BE2C (cell line): ENCODE measurements around the gene DCAF15.

Experiments used
- DNase-seq: peaks from one replicate; pipeline ENCODE4 v3.0.0-alpha.2; 2020
- H3K27me3 ChIP-seq: fragments of 250-450 bp; sonication (Bioruptor Pico); 2 replicates; pipeline ENCODE4 v1.5.1; 2020; ENCODE audit warnings: mild to moderate bottlenecking
- H3K36me3 ChIP-seq: fragments of 250-450 bp; sonication (Bioruptor Pico); 2 replicates; pipeline ENCODE4 v1.5.1; 2020; ENCODE audit warnings: mild to moderate bottlenecking
- H3K4me1 ChIP-seq: fragments of 250-450 bp; sonication (Bioruptor Pico); 2 replicates; pipeline ENCODE4 v1.5.1; 2020
- H3K4me3 ChIP-seq: 2 replicates; pipeline ENCODE4 v1.5.1; 2011; ENCODE audit warnings: low read depth, low read length
- H3K9me3 ChIP-seq: fragments of 250-450 bp; sonication (Bioruptor Pico); 2 replicates; pipeline ENCODE4 v1.5.1; 2020
- CTCF ChIP-seq: IDR thresholded peaks from 2 replicates; pipeline ENCODE4 v1.5.1; 2012; ENCODE audit warnings: mild to moderate bottlenecking, low read depth, low read length

The DCAF15 gene

GRCh38 chr19:13996928-13997630 is 44.8 kb downstream of the DCAF15 start:
- DNase-seq: no peak
- Histone ChIP-seq H3K27me3 (no peaks in the 10 kb centered on the region), H3K4me1 (peaks cover 9% of the 10 kb centered on the region), H3K4me3 (no peak overlapping the region), H3K36me3 (peaks cover 5% of the 10 kb centered on the region), H3K9me3 (no peaks in the 10 kb centered on the region)
- no peak for TF ChIP-seq CTCF

GRCh38 chr19:13997631-13997962 is 45.3 kb downstream of the DCAF15 start:
- no peak overlapping the region for H3K4me3 ChIP-seq
- no peak for TF ChIP-seq CTCF
- peaks cover 2% of the 10 kb centered on the region; the same call in 1 of the 2 replicates for H3K36me3 ChIP-seq
- no peaks in the 10 kb centered on the region for H3K27me3 ChIP-seq
- peaks cover 9% of the 10 kb centered on the region for H3K4me1 ChIP-seq
- DNase-seq: no peak
- H3K9me3 ChIP-seq: no peaks in the 10 kb centered on the region

GRCh38 chr19:13998426-13998825 is 46.1 kb downstream of the DCAF15 start:
- no peak for DNase-seq
- Histone ChIP-seq H3K36me3 (peaks cover 2% of the 10 kb centered on the region; the same call in 1 of the 2 replicates), H3K4me1 (peaks cover 7% of the 10 kb centered on the region), H3K9me3 (no peaks in the 10 kb centered on the region), H3K4me3 (no peak overlapping the region), H3K27me3 (no peaks in the 10 kb centered on the region)
- TF ChIP-seq CTCF: no peak

- DNase-seq: no peak
- TF ChIP-seq CTCF: no peak
- H3K4me3 ChIP-seq: no peak overlapping the region
- H3K4me1 ChIP-seq: peaks cover 4% of the 10 kb centered on the region; the same call in 1 of the 2 replicates
- H3K36me3 ChIP-seq: peaks cover 2% of the 10 kb centered on the region; the same call in 1 of the 2 replicates
- H3K9me3 ChIP-seq: no peaks in the 10 kb centered on the region
- no peaks in the 10 kb centered on the region for H3K27me3 ChIP-seq
Observed at GRCh38 chr19:13999085-13999484, 46.8 kb downstream of the DCAF15 start.

- Histone ChIP-seq H3K4me3 (no peak overlapping the region), H3K4me1 (no peaks in the 10 kb centered on the region), H3K36me3 (peaks cover 2% of the 10 kb centered on the region; the same call in 1 of the 2 replicates), H3K27me3 (no peaks in the 10 kb centered on the region), H3K9me3 (no peaks in the 10 kb centered on the region)
- TF ChIP-seq CTCF: no peak
- DNase-seq: no peak
Observed at GRCh38 chr19:14000691-14001375, 48.5 kb downstream of the DCAF15 start.

- no peak for TF ChIP-seq CTCF
- Histone ChIP-seq H3K4me3 (no peak overlapping the region), H3K9me3 (no peaks in the 10 kb centered on the region), H3K36me3 (peaks cover 2% of the 10 kb centered on the region; the same call in 1 of the 2 replicates), H3K27me3 (no peaks in the 10 kb centered on the region), H3K4me1 (no peaks in the 10 kb centered on the region)
- no peak for DNase-seq
Observed at GRCh38 chr19:14002571-14003250, 50.4 kb downstream of the DCAF15 start.
